Transverse colon (tissue), 4 donors: ENCODE data around the gene TEX13A. TPM values are rescaled to one million over a fixed set of nuclear protein-coding genes. Genes with fewer than 3 reads are reported as not detected.

Experiments used
- DNase-seq: peaks from one replicate; pipeline ENCODE4 v3.0.0-alpha.2; 2019
- H3K27ac ChIP-seq, 4 donors: fragments of 200-600 bp; sonication (generic); 2 replicates each; pipeline ENCODE4 v1.5.1; 2016 to 2018; ENCODE audit warnings: inconsistent platforms in 4 of 4
- H3K27me3 ChIP-seq: fragments of 200-600 bp; sonication (generic); 2 replicates; pipeline ENCODE4 v1.5.1; 2017; ENCODE audit warnings: inconsistent platforms
- H3K36me3 ChIP-seq, 4 donors: fragments of 200-600 bp; sonication (generic); 2 replicates each; pipeline ENCODE4 v1.5.1; 2017 to 2019; ENCODE audit warnings: inconsistent platforms in 4 of 4
- H3K4me1 ChIP-seq, 4 donors: fragments of 200-600 bp; sonication (generic); 2 replicates each; pipeline ENCODE4 v1.5.1; 2017 to 2020; ENCODE audit warnings: inconsistent platforms in 4 of 4
- H3K4me3 ChIP-seq, 4 donors: fragments of 200-600 bp; sonication (generic); 1 replicate in 1 of 4; 2 replicates in 3 of 4; pipeline versions ENCODE4 v1.5.1 to v1.6.1; 2017 to 2019; ENCODE audit warnings: inconsistent platforms in 4 of 4
- H3K9me3 ChIP-seq, 2 donors: fragments of 200-600 bp; sonication (generic); 2 replicates each; pipeline ENCODE4 v1.5.1; 2017 to 2019; ENCODE audit warnings: inconsistent platforms in 2 of 2
- CTCF ChIP-seq, 5 experiments: fragments of 200-600 bp in 3 of 5; fragments of 450-650 bp in 2 of 5; sonication (generic) in 3 of 5; IDR thresholded peaks; 1 replicate in 2 of 5; 2 replicates in 3 of 5; pipeline ENCODE4 v1.5.1; 2016 to 2017; ENCODE audit warnings: antibody characterized with exemption in 5 of 5, inconsistent platforms in 3 of 5, mild to moderate bottlenecking in 2 of 5, moderate library complexity in 1 of 5
- EP300 ChIP-seq: sonication (generic); formaldehyde crosslinking; IDR thresholded peaks from one replicate; pipeline ENCODE4 v1.6.1; 2017; ENCODE audit warnings: antibody characterized with exemption, low read depth
- POLR2A ChIP-seq: fragments of 450-650 bp; IDR thresholded peaks from one replicate; pipeline ENCODE4 v1.6.1; 2016; ENCODE audit warnings: antibody characterized with exemption, mild to moderate bottlenecking, moderate library complexity
- POLR2AphosphoS5 ChIP-seq, 3 donors: sonication (generic); formaldehyde crosslinking; IDR thresholded peaks; one replicate each; pipeline ENCODE4 v1.6.1; 2016; ENCODE audit warnings: antibody characterized with exemption in 3 of 3
- WGBS, 2 donors: methylation state at CpG; one replicate each; pipeline ENCODE4 v1.1.5; 2018; ENCODE audit warnings: low coverage in 1 of 2; 5-methylcytosine and 5-hydroxymethylcytosine counted together
- in situ Hi-C, 4 donors: fragments of 200-750 bp; cut with MboI; loops; one replicate each; pipeline versions ENCODE4 v1.15.0 to v1.15.1; 2017; ENCODE audit warnings: low sequenced_read_pairs in 3 of 4, low pct_ligation_motif_present in 1 of 4, low pct_unique_long_range_greater_than_20kb in 1 of 4
- intact Hi-C: fragments of 100-400 bp; cut with DNase I; formaldehyde crosslinking; loops from one replicate; pipeline ENCODE4 v1.15.1; 2023; ENCODE audit warnings: low total_unique reads
- total RNA-seq, 4 donors: library from RNA; depleted of rRNA; stranded (reverse); fragments of >200 nt; gene quantifications; one replicate each; pipeline ENCODE4 v1.1.0, GENCODE V29; 2016

TEX13A gene
- total RNA-seq, 4 donors from 2014 or later: not detected

GRCh38 chrX:105221374-105221773 lies 880 bp upstream of the TEX13A start:
- WGBS, 2 donors: 47 to 53% methylated on average over 2 to 3 of the region's 3 CpGs
- in situ Hi-C loops (no loop called here), intact Hi-C loops (no loop called here)
- Histone ChIP-seq H3K27me3 (no peaks in the 10 kb centered on the region), H3K27ac (no peak overlapping the region), H3K4me1 (no peaks in the 10 kb centered on the region), H3K4me3 (no peak overlapping the region), H3K36me3 (no peaks in the 10 kb centered on the region), H3K9me3 (no peaks in the 10 kb centered on the region)
- no peak for DNase-seq
- TF ChIP-seq POLR2A: no peak
- TF ChIP-seq CTCF (IDR thresholded peaks at IDR 0.05): no peak

GRCh38 chrX:105219454-105220401 lies 766 bp downstream of the TEX13A start:
- intact Hi-C loops: no loop called here
- WGBS, 2 donors: 88% methylated on average over 26 of the region's 26 CpGs; no CpG with 5 or more reads in 1 of the 2 donors

DNA sequence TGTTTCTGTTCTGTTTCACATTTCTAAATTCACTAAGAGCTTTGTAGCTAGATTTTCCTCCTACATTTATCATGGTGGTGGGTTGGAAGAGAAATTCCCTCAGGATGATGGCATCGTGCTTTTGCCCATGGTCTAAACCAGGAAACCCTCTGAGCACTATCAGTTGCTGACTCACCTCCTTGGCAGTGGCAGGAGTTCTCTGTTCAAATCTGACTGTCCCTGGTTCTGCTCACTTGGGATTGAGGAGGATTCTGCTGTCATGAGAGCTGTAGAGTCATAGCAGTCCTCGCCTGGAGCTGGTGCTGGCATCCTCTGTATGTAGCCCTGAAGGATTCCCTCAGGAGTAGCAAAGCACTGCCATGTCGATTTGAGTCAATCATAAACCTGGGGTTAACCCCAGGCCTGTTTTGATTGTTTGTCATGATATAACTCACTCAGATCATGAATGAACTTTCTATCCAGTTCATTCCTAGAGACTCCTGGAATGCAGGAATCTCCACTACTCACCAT lies 9.4 kb downstream of the TEX13A start:
- in situ Hi-C loops: no loop called here
- no peak overlapping the region for H3K4me3 ChIP-seq
- H3K4me1 ChIP-seq: no peaks in the 10 kb centered on the region
- 78% methylated on average over 3 of the region's 3 CpGs; no CpG with 5 or more reads in 1 of the 2 donors for WGBS, 2 donors
- H3K27me3 ChIP-seq: no peaks in the 10 kb centered on the region
- intact Hi-C loops: no loop called here
- no peak for DNase-seq
- H3K27ac ChIP-seq: no peak overlapping the region
- H3K9me3 ChIP-seq: no peaks in the 10 kb centered on the region
- TF ChIP-seq POLR2AphosphoS5 (IDR thresholded peaks at IDR 0.05): no peak
- no peaks in the 10 kb centered on the region for H3K36me3 ChIP-seq

More at GRCh38 chrX:105219454-105220401, 766 bp downstream of the TEX13A start:
- Histone ChIP-seq H3K27me3 (no peaks in the 10 kb centered on the region), H3K27ac (no peak overlapping the region), H3K4me3 (no peak overlapping the region), H3K36me3 (no peaks in the 10 kb centered on the region), H3K4me1 (no peaks in the 10 kb centered on the region), H3K9me3 (no peaks in the 10 kb centered on the region)
- TF ChIP-seq EP300 (no peak), POLR2A (no peak), CTCF (IDR thresholded peaks at IDR 0.05) (no peak), POLR2AphosphoS5 (IDR thresholded peaks at IDR 0.05) (no peak)
- in situ Hi-C loops: no loop called here
- no peak for DNase-seq

DNA sequence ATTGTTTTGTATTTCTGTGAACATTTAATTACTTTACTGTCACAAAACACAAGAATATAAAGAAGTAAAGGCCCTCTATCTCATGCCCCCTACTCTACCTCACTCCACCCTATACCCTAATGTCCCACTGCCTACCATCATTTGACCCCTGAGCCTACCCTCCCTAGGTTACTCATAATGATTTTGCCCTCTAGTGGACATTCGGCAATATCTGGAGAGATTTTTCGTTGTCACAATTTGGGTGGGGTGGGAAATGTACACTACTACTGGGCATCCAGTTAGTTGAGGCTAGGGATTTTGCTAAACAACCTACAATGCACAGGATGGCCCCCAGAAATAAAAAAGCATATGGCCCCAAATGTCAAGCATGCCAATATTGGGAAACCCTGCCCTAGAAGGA lies 10.2 kb downstream of the TEX13A start:
- no peak overlapping the region for H3K27ac ChIP-seq
- no peak for DNase-seq
- no peaks in the 10 kb centered on the region for H3K9me3 ChIP-seq
- no peak for TF ChIP-seq POLR2AphosphoS5 (IDR thresholded peaks at IDR 0.05)
- TF ChIP-seq POLR2A: no peak
- TF ChIP-seq EP300: no peak
- TF ChIP-seq CTCF (IDR thresholded peaks at IDR 0.05): no peak
- no peak overlapping the region for H3K4me3 ChIP-seq
- H3K4me1 ChIP-seq: no peaks in the 10 kb centered on the region
- WGBS, 2 donors: 61% methylated on average over 2 of the region's 2 CpGs; no CpG with 5 or more reads in 1 of the 2 donors
- no peaks in the 10 kb centered on the region for H3K27me3 ChIP-seq
- intact Hi-C loops (no loop called here), in situ Hi-C loops (no loop called here)
- H3K36me3 ChIP-seq: no peaks in the 10 kb centered on the region
